GM21515 (cell line): ENCODE data around the gene MRAP.
"Not testable (repeated sequence)": the region's sequence is repeated elsewhere in the genome, so short reads cannot be mapped to it uniquely, and the experiment has no call there.

Experiments
- ATAC-seq: cut with Tn5 transposase; IDR thresholded peaks from one replicate; pipeline ENCODE4 v1.9.1; 2021; ENCODE audit not compliant: unreplicated experiment

Gene MRAP

DNA sequence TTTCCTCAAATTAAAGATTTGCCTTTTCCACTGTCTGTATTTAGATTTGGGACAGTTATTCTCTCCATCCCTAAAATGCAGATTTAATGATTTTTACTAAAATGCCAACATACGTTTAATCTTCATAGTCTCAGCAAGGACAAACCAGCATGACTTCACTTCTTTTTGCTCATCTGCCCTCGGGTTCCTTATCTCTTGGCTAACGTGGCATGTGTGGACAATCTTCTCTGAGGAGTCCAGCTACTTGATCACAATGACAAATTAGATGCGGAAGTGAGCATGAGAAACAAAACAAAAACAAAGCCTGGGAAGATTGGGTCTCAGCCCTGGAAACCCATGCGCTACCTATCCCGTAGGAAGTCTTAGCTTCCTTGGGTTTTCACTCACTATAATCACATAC is 1.0 kb downstream of the MRAP start:
- no peak for ATAC-seq

DNA sequence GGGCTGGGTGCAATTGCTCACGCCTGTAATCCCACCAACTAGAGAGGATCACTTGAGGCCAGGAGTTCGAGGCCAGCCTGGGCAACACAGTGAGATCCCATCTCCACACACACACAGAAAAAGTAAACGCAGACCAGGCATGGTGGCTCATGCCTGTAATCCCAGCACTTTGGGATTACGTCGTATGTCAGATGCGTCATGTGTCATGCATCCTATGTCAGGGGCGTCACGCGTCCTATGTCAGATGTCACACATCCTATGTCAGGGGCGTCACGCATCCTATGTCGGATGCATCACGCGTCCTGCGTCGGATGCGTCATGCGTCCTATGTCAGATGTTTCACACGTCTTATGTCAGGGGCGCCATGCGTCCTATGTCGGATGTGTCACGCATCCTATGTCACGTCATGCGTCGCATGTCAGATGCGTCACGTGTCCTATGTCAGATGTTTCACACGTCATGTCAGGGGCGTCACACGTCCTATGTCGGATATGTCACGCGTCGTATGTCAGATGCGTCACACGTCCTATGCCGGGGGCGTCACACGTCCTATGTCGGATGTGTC is 1.5 kb downstream of the MRAP start:
- ATAC-seq = no peak

DNA sequence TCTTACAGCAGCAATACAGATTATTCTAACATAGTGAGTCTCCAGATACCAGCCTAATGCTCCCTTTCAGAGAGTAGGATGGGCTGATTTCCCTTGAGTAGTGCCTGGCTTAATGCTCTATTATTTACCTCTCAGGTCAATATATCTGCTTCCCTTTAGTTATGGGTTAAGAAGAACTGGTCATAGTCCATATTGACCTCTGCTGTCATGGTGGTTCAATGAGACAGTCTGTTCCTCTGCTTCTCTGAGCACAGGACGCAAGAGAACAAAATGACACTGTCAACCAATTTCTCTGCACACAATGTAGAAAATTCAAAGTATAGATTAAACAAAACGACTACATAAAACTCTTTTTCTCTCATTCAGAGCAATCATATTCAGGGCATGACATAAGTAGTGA is 2.9 kb downstream of the MRAP start:
- ATAC-seq = no peak

DNA sequence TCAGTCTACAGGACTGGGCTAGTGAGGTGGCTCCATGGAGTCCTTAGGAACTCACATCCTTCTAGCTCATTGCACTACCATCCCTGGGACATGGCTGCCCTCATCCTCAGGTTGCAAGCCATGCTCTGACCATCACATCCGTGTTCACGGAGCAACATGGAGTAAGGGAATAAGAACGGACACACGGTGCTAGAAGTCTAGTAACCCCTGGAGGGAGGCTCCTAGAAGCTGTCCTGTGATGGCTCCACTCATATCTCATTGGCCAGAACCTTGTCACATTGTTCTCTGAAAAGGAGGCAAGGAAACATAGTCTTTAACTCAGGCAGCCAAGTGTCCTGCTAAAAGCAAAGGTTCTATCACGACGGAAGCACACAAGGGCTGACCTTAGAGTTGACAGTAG is 3.9 kb downstream of the MRAP start:
- ATAC-seq = no peak

DNA sequence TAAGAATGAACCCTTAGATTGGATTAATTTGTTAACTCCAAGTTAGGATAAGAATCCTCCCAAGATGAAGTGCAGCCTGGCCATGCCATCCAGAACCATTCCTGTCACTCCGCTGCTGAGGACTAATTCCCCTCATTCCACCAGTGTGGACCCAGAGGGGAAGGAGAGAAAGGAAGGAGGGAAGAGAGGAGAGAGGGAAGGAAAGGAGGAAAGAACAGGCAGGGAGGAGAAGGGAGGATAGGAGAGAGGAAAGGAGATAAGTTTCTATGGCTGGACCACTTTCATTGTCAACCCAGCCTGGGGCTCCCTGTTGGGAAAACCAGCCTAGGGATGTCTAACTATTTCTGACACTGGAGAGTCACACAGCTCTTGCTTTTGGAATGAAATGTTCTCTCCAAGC is 4.7 kb downstream of the MRAP start:
- no peak for ATAC-seq

DNA sequence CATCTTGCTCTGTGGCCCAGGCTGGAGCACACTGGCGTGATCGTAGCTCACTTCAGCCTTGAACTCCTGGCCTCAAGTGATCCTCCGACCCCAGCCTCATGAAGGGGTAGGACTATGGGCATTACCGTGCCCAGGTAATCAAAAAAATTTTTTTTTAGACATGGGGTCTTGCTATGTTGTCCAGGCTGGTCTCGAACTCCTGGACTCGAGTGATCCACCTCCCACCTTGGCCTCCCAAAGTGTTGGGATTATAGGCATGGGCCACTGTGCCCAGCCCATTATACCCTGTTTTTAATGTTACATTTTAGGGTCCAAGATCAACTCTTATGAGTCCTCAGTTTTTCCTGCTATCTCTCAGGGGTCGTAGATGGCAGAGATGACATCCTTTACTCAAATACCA is 6.3 kb downstream of the MRAP start:
- no peak for ATAC-seq

DNA sequence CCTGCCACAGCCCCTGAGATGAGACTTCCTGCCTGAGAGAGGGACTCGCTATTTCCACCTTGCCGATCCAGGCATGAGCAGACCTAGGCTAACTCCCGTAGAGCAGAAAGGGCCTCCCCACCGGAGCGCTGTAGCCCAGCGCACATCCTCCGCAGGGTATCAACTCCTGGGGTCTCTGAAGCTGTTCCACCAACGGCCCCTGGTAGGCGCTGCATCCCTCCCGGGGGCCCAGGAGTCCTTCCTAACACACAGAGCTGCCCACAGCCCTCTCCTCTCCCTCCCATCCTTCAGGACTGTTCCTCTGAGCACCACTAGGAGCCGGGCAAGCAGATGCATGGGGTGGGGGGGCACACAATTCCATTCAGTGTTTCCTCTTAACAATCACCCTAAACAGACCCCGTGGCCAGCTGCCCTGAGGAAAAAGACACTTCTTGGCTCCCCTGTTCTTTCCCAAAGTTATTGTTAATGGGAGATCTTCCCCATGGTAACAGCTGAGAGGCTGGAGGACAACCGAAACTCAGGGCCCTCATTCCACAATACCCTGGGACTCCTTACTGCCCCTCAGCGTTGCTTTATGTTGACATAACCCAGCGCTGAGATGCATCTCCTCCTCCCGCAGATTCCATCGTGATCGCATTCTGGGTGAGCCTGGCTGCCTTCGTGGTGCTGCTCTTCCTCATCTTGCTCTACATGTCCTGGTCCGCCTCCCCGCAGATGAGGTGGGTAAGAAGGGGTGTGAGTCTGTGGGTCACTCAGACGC is 7.5 kb downstream of the MRAP start:
- no peak for ATAC-seq

DNA sequence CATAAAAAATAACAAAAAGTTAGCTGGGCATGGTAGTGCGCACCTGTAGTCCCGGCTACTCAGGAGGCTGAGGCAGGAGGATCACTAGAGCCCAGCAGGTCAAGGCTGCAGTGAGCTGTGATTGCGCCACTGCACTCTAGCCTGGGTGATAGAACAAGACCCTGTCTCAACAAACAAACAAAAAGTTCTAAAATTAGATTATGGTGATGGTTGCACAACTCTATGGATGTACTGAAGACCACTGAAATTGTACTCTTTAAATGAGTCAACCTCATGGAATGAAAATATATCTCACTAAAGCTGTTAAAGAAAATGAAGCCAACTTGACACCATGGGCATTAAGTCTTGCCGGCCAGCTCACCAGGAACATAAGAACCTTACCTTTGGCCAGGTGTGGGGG is 9.1 kb downstream of the MRAP start:
- no peak for ATAC-seq

DNA sequence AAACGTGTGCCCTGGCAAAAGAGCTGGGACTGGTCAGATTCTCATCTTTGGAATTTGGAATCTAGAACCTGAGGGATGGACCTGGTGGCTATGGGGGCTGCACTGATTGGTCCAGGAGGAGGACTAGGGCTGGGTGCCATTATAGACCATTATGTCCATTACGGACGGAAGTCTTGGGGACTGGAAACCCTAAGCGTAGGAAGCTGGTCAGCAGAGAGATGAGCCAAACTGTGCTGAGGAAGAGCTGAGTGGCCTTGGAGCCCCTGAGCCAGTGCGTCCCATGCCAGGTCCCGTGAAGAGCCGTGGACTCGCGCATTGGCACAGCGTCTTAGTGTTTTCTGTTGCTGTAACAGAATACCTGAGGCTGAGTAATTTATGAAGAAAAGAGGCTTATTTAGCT is 10.0 kb downstream of the MRAP start:
- ATAC-seq = no peak

DNA sequence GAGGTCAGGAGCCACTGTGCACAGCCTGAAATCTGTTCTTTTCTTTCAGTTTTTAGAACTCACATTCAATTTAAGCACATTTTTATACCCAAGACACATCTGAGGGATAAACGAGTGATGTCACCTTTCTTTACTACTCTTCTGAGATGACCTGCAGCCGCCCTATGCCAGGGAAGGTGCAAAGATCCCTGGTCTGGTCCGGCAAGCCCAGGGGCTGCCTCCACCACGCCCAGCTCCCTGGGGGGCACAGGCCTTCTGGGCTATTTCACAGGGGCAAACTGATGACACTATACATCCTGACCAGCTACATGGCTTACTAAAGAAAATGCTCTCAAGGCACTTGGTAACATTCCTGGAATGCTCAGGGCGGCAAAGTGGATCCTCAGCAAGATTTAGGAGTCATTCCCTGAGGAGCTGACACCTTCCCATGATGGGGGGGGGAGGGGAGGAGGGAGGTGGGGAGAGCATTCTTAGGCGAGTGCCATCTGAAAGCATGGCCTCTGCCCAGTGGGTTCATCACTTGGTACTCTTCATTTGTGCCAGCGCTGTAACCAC is 11.3 kb downstream of the MRAP start:
- ATAC-seq = no peak

DNA sequence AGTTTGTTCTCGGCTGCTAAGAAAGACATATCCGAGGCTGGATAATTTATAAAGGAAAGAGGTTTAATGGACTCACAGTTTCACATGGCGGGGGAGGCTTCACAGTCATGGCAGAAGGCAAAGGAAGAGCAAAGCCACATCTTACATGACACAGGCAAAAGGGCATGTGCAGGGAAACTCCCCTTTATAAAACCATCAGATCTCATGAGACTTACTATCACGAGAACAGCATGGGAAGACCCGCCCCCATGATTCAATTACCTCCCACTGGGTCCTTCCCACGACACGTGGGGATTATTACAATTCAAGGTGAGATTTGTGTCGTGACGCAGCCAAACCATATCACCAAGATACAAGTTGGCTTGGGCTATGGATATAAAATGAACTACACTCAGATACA is 12.3 kb downstream of the MRAP start:
- ATAC-seq = not testable (repeated sequence)

DNA sequence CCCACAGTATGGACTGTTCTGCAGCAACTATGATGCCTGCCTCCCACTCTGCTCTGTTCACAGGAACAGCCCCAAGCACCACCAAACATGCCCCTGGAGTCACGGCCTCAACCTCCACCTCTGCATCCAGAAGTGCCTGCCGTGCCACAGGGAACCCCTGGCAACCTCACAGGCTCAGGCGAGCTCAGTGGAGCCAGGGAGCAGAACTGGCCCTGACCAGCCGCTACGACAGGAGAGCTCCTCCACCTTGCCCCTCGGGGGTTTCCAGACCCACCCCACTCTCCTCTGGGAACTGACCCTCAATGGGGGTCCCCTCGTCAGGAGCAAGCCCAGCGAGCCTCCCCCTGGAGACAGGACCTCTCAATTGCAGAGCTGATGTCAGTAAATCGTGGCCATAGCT is 13.0 kb downstream of the MRAP start:
- ATAC-seq = no peak

DNA sequence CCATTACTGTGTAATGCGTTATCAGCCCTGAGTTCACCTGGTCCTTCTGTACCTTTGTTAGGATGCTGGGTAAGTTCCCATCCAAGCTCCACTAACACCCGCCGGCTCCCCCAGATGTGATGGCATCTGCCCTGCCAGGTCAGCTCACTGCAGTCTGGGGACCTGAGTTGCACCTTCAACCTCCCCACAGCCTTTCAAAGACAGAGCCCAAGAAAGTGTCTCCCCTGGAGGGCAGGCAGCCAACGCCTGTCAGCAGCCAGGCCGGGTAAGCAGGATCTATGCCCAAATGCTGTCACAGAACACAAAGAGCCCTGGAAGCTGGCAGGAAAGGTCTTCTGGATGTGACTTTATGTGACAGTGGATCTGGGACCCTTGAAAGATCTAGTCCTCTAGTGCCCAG is 13.7 kb downstream of the MRAP start:
- ATAC-seq = no peak

DNA sequence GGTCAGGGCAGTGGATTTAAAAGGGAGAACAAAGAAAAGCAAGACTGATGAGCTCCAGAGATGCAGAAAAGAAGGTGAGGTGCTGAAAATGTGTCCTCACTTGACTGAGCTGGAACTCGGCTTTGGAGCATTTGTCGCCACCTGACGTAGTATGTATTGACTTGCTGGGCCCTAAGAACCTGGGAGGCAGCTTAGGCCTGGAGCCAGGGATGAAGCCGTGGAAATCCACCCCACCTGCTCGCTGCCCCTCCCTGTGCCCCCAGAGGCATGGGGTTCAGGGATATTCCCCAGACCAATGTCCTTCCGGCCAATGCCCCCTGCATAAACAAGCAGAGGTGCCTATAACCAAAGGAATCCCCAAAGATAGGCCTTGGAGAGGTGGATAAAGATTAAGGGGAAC is 14.3 kb downstream of the MRAP start:
- no peak for ATAC-seq

DNA sequence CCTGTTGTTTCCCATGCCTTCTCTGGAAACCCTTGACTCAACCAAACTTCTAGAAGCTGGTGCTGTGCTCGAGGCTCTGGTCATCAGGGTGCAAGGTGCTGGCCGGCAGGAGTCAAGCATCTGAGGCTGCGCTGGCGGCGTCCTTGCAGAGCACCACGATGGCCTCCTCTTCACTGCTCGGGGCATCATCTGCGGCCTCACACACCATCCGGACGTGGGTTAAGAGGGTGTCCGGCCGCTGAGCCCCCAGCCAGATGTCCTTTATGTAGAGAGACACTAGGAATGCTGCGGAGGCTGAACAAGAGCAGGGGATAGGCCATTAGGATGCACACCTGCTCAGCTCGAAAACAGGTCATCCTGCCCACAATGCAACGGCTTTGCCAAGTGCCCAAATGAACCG is 16.2 kb downstream of the MRAP start:
- ATAC-seq = no peak

DNA sequence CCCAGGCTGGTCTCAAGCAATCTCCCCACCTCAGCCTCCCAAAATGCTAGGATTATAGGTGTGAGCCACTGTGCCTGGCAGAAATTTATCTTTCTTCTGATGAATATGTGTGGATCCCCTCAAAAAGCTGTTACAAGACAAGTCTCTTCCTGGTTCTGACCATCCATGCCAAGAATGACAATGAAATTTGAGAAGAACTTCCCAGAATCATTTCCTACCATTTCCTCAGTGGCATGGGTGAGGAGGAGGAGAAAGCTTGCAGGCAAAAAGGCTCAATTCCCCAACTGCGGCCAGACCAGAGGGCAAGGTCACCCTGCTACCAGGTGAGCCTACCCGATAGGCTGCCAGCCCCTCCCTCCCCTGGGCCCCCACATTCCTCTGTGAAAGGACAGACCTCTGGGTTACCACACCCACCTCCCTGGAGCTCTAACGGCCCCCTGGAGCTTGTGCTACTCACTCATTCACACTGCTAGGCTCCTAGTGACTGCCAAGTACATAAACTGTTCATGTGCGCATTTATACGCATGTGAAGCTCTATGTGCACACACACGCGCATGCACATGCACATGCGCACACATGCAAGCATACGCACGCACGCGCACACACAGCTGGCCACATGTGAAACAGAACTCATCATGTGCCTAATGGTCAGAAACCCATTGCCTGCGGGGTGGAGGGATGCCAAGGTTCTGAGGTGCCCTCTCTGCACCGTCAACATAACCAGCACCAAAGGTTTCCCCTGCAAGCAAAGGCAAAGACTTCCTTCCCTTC is 17.0 kb downstream of the MRAP start:
- ATAC-seq = no peak

DNA sequence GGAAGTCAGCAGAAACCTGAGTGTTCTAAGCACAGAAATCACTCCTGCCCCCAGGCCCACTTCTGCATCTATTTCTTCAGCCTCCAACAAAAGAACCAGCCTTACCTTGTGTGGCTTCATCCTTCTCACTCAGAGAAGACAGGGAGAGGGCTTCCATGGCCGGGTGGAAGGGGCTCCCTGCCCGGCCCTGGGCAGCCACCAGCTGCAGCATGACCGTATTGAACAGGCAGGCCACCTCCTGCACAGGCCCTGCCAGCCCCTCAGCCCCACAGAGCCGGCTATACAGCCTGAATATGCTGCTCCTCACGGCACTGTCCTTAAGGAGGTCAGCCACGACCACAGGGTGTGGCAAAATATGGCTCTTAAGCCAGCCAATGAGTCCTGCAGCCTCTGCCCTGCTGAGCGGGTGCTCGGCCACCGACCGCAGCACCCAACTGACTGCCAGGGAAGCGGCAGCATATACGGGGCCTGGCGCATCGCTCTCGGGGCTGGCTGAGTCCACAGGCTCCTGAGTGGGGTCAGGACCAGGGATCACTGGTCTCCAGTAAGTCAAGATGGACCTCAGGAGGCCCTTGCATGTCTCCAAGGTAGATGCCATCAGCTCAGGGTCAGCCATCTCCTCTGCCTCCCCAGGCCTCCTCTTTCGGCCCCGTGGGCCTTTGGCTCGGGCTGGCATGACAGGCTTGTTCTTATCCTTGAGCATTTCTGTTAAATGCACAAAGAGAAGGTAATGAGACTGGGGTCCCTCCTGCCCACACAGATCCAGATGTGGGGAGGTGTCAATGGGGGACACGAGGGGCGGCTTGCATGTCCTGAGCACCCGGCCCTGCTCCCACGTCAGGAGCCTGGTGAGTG is 17.9 kb downstream of the MRAP start:
- ATAC-seq = no peak

DNA sequence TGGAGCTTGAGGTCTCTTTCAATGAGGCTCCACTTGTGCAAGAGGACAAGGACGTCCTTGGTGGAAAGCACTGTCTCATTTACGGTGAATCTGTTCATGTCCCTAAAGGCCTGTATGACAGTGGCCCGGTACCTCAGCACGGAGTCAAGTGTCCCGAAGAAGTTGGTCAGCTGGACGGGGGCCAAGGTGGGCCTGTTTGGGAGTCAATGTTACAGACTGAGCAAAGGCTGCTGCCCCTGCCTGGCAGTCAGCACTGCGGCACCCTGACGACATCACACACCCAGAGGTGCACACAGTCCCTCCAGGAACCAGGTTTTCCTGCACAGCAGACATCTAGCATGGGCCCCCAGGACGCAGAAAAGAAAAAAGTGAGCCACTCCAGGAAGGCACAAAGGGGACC is 19.1 kb downstream of the MRAP start:
- ATAC-seq = no peak

DNA sequence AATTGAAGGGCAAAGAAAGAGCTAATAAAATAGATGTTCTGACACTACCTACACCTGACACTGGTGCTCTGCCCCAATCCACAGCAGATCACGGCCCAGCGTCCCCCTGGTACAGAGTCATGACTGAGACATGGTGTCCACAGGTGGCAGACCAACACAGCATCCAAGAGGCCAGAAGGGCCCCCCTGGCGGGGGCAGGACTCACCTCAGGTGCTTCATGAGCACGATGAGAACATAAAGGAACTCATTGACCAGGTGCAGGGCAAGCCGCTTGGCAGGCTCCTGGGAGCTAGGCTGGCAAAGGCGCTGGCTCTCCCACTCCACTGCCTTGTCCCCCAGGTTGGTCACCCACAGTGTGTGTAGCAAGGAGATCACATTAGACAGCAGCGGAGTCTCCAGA is 20.4 kb downstream of the MRAP start:
- ATAC-seq = no peak

DNA sequence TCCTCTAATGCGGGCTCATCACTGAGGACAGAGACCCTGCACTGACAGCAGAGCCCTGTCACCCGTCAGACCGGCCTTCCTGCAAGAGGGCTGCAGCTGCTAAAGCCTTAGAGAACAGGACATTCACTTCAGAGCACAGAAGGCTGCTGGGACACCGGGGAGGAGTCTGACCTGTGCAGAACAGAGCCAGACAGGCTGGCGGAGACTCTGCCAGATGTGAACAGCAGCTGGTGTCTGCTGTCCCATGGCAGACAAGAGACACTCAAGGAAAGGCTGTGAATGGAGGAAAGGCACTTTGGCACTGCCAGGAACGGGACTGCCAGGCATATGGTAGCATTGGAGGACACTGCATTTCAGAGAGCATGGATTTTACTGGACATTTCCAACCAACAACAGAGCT is 21.4 kb downstream of the MRAP start:
- no peak for ATAC-seq

DNA sequence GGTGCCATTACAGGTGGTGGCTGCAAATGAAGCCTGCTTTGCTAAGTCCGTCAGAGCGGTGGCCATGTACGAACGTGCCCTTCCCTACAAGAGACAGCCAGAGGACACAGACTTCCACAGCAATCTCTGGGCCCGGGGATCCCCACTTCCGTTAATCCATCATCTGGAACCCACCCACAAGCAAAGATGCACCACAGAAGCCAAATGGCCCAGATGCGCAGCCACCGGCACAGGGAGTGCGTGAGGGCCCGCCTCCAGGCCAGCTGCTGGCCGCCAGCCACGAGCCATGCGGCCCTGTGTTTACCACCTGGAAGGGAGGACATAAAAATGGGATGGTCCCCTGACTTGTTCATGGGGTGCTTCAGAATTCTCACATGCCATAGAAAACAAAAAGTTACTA is 22.1 kb downstream of the MRAP start:
- no peak for ATAC-seq
